NCI-H526 (cell line): ENCODE data around the gene SLC49A3.
"Not testable (repeated sequence)": the region's sequence is repeated elsewhere in the genome, so short reads cannot be mapped to it uniquely, and the experiment has no call there.

ENCODE experiments used
- DNase-seq, 2 experiments: peaks; one replicate each; lab custom pipeline; 2025; lab: John Stamatoyannopoulos, UW

SLC49A3 gene

GRCh38 chr4:688854-689681 lies at the start of gene SLC49A3:
Gene SLC49A3, minus strand, starts transcription at chr4:689151. Its CDS starts 24 bp downstream, at chr4:689127.
- no peak for DNase-seq

GRCh38 chr4:736561-736960 lies 47.6 kb upstream of the SLC49A3 start:
- DNase-seq, result not testable (repeated sequence)

GRCh38 chr4:735583-735982 lies 46.6 kb upstream of the SLC49A3 start:
- no peak for DNase-seq

GRCh38 chr4:734951-735350 lies 46.0 kb upstream of the SLC49A3 start:
- no peak for DNase-seq

GRCh38 chr4:734075-734474 lies 45.1 kb upstream of the SLC49A3 start:
- DNase-seq, result no peak

GRCh38 chr4:733631-733980 lies 44.7 kb upstream of the SLC49A3 start:
- no peak for DNase-seq

- DNase-seq, result no peak
Measured at GRCh38 chr4:732911-733630, 44.1 kb upstream of the SLC49A3 start.

GRCh38 chr4:732486-732885 lies 43.5 kb upstream of the SLC49A3 start:
- no peak for DNase-seq

- DNase-seq, result not testable (repeated sequence)
Measured at GRCh38 chr4:731954-732353, 43.0 kb upstream of the SLC49A3 start.

- not testable (repeated sequence) for DNase-seq
Measured at GRCh38 chr4:730946-731904, 42.3 kb upstream of the SLC49A3 start.

- no peak for DNase-seq
Measured at GRCh38 chr4:730511-730910, 41.6 kb upstream of the SLC49A3 start.

GRCh38 chr4:729336-730315 lies 40.7 kb upstream of the SLC49A3 start:
- no peak for DNase-seq

GRCh38 chr4:727576-727975 lies 38.6 kb upstream of the SLC49A3 start:
- no peak for DNase-seq

GRCh38 chr4:726838-727237 lies 37.9 kb upstream of the SLC49A3 start:
- no peak for DNase-seq

- no peak for DNase-seq
Measured at GRCh38 chr4:726235-726787, 37.4 kb upstream of the SLC49A3 start.

- DNase-seq, result no peak
Measured at GRCh38 chr4:725391-726234, 36.7 kb upstream of the SLC49A3 start.

GRCh38 chr4:723751-724530 lies 35.0 kb upstream of the SLC49A3 start:
- DNase-seq, result no peak

GRCh38 chr4:722851-723360 lies 34.0 kb upstream of the SLC49A3 start:
- no peak for DNase-seq
